H1 (cell line): ENCODE measurements around the gene SLC25A47. TPM values are rescaled to one million over a fixed set of nuclear protein-coding genes. Genes with fewer than 3 reads are reported as not detected.

Experiments used
- CBX5 ChIP-seq: fragments of 300-800, 300-1000 bp; sonication (generic); IDR thresholded peaks from 2 replicates; pipeline ENCODE4 v1.7.1; 2016; ENCODE audit warnings: antibody characterized with exemption, low read length, low read depth
- EP300 ChIP-seq, 2 experiments: IDR thresholded peaks; 1 replicate in 1 of 2; 2 replicates in 1 of 2; pipeline ENCODE4 v1.6.1; 2011 to 2012; ENCODE audit warnings: low read depth in 2 of 2, low read length in 2 of 2, mild to moderate bottlenecking in 2 of 2, borderline replicate concordance in 1 of 2, inconsistent platforms in 1 of 2, moderate library complexity in 1 of 2
- POLR2AphosphoS5 ChIP-seq: IDR thresholded peaks from 2 replicates; pipeline ENCODE4 v1.6.1; 2011; ENCODE audit warnings: low read depth, low read length
- polyA plus RNA-seq, 7 experiments: library from polyadenylated mRNA; depleted of rRNA in 3 of 7; stranded (reverse) in 5 of 7; unstranded in 2 of 7; fragments of >200 nt in 5 of 7; fragments of 200-250 nt in 2 of 7; gene quantifications; 1 replicate in 5 of 7; 2 replicates in 1 of 7; 4 replicates in 1 of 7; pipeline versions ENCODE4 v1.2.1 to v1.2.3, GENCODE V29; 2011 to 2013; ENCODE audit warnings: missing spikeins in 2 of 7, mixed read lengths in 2 of 7
- total RNA-seq: library from RNA; stranded (reverse); fragmentation: NEBNext Ultra II Directional; extraction: Animal tissue kit (Norgen Biotek cat#: 25700); gene quantifications from 2 replicates; pipeline ENCODE4 v1.2.1, GENCODE V29; 2021

The SLC25A47 gene
- total and polyA plus RNA-seq, 2 of the 8 experiments (the other 6 are each of a cell fraction or from before 2014, with no cell fraction given), result not detected

DNA sequence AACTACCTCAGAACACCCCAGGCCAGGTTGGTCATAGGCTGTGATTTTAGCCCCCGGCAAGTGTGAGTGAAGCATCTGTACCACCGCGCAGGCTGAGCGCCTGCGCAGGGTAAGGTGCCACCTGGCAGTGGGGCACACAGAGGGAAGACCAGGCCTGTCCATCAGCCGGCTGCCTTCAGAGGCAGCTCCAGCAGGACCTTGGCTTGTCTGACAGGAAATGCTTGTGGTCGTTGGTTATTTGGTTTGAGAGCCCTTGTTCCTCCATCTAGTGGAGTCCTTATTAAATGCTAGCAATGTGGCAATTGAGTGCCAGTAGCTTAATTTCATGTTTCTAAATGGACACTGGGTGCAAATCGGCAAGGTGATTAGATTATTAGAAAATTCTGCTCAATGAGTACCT lies 44.4 kb upstream of the SLC25A47 start (continued):
- no peak for TF ChIP-seq EP300 (IDR thresholded peaks at IDR 0.05; ENCODE audit: borderline replicate concordance in 1 of 2, low read depth in 2 of 2, low read length in 2 of 2)
- no peak for TF ChIP-seq CBX5
- TF ChIP-seq POLR2AphosphoS5, result no peak
